ENCODE data around the gene TENM3.

Gene TENM3

DNA sequence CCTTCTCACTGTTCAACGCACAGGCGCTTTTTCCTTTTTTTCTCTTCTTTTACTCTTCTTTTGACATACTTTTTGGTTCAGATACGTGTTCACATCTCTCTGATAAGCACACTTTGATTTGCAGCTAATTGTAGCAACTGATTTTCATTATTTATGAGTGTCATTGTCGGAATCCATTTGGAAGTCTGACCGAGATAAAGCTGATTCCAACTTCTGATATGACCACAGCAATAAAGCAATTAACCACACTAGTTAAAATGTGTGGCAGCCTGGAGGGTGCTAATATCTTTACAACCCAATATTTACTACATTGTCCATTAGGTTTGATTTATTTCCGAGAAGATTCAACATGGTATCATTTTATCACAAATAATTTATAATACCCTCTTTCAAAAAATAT lies 101.8 kb downstream of the TENM3 start:
- TF ChIP-seq, protein P1, sequence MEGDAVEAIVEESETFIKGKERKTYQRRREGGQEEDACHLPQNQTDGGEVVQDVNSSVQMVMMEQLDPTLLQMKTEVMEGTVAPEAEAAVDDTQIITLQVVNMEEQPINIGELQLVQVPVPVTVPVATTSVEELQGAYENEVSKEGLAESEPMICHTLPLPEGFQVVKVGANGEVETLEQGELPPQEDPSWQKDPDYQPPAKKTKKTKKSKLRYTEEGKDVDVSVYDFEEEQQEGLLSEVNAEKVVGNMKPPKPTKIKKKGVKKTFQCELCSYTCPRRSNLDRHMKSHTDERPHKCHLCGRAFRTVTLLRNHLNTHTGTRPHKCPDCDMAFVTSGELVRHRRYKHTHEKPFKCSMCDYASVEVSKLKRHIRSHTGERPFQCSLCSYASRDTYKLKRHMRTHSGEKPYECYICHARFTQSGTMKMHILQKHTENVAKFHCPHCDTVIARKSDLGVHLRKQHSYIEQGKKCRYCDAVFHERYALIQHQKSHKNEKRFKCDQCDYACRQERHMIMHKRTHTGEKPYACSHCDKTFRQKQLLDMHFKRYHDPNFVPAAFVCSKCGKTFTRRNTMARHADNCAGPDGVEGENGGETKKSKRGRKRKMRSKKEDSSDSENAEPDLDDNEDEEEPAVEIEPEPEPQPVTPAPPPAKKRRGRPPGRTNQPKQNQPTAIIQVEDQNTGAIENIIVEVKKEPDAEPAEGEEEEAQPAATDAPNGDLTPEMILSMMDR (IDR thresholded peaks at IDR 0.05; ENCODE audit: low read depth, low read length): no peak
- DNase-seq (ENCODE audit: low read depth in 2 of 2): no peak

DNA sequence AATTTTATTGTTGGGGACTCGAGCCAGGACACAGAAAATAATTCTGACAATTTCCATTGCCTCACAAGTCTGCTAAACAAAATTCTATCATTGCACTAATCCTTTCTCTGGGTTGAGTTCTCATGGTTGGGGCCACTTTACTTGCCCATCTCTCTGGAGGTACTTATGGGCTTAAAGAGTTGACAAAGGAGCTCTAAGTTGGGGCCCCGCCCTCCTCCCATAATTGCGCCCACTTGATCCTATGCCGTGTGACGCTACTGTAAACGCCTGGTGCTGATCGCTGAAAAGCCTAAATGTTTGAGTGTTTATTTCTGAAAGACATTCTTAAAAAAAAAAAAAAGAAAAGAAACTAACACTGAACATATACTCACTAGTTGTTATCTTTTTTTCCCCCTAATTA lies 103.0 kb downstream of the TENM3 start:
- no peak overlapping the region for H3K4me3 ChIP-seq (replicated peaks in 1 of 2; ENCODE audit: low read depth in 2 of 2, low read length in 2 of 2)
- TF ChIP-seq, protein P1 (IDR thresholded peaks at IDR 0.05; ENCODE audit: low read depth, low read length): no peak

More for the DNA sequence above, 101.8 kb downstream of the TENM3 start:
- no peak overlapping the region for H3K4me3 ChIP-seq (replicated peaks in 1 of 2; ENCODE audit: low read depth in 2 of 2, low read length in 2 of 2)

DNA sequence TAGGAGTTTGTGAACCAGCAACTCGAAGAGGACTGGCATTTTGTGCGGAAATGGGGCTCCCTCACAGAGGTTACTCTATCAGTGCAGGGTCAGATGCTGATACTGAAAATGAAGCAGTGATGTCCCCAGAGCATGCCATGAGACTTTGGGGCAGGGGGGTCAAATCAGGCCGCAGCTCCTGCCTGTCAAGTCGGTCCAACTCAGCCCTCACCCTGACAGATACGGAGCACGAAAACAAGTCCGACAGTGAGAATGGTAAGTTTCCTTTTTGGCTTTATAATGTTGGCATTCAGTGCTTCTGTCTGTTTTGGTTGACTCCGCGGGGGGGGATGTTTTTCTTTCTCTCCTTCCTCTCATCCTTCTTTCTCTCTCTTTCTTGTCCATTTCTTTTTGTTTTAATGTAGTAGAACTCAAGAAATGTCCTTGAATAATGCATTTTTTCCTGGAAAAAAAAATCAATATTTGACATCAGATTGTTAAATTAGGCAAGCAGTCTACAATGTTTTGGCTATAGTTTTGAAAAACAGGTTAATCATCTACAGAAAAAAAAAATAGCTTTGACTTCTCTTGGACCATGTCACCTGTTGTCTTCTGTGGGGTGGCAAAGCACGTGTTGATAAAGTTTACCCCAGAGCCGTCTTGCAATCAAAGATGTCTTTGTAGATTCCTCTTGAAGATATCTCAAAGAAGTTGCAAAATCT lies 103.6 kb downstream of the TENM3 start:
- no peak for DNase-seq (ENCODE audit: low read depth in 2 of 2)
- TF ChIP-seq, protein P1 (IDR thresholded peaks at IDR 0.05; ENCODE audit: low read depth, low read length): no peak
- H3K4me3 ChIP-seq (replicated peaks in 1 of 2; ENCODE audit: low read depth in 2 of 2, low read length in 2 of 2): no peak overlapping the region

More for the DNA sequence above, 103.0 kb downstream of the TENM3 start:
- no peak for DNase-seq (ENCODE audit: low read depth in 2 of 2)

DNA sequence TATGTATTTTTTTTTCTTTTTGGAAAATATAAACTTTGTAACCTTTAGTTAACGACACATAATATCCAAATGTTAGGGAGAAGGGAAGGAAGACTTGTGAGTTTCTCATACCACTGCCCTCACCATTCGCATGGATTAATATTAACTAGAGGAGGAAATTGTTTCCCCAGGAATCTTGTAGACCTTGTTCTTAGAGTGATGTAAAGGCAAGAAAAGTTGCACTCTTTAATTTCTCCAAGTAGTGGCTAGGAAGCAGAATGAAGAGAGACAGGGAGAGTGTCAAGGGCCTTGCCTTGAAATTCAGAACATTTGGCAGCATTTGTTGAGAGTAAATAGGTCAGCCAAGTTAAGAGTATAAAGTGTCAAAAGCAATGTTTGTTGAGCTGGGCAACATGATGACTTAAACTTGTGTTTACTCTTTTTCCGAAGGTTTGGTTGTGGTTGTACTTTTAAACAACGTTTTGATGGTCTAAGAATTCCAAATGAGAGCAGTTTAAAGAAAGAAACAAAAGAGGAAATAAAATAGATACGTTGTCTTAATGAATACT lies 105.7 kb downstream of the TENM3 start:
- DNase-seq (ENCODE audit: low read depth in 2 of 2): no peak
- H3K4me3 ChIP-seq (replicated peaks in 1 of 2; ENCODE audit: low read depth in 2 of 2, low read length in 2 of 2): no peak overlapping the region
- TF ChIP-seq, protein P1 (IDR thresholded peaks at IDR 0.05; ENCODE audit: low read depth, low read length): no peak

DNA sequence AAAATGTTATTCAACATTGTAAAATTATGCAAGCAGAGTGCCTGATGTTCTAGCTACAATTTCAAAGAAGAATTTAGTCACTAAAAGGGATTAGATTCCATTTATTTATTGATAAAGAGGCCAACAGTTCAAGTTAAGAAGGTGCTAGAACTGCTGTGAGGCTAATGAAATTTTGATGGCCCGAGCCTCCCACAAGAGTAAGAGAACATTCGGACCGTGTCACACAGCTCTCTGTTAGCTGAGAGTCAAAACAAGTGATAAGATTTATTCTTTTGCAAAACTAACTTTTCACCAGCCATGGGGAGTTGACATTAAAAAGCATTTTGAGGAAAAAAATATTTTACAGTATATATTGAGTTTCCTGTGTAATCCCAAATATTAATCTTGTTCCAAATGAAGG lies 106.8 kb downstream of the TENM3 start:
- H3K4me3 ChIP-seq (replicated peaks in 1 of 2; ENCODE audit: low read depth in 2 of 2, low read length in 2 of 2): no peak overlapping the region
- TF ChIP-seq, protein P1 (IDR thresholded peaks at IDR 0.05; ENCODE audit: low read depth, low read length): no peak
- DNase-seq (ENCODE audit: low read depth in 2 of 2): no peak

DNA sequence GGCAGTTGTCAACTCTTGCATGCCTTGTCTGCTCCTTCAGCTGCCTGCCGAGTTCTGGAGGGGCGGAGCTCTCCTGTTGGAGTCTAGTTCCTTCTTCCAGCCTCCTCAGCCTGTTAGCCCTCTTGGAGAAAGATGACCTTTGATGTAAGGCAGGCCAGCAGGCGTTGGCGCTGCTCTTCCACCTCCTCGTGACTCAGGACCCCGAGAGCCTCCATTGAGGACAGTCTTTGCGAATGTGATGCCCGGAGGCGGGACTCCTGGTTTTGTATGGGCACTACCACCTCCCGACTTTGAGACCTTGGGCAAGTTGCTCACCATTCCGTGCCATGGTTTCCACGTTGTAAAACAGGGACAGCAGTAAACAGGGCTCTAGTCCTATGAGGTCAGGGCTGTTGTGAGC lies 108.3 kb downstream of the TENM3 start:
- TF ChIP-seq, protein P1 (IDR thresholded peaks at IDR 0.05; ENCODE audit: low read depth, low read length): no peak
- DNase-seq (ENCODE audit: low read depth in 2 of 2): no peak
- no peak overlapping the region for H3K4me3 ChIP-seq (replicated peaks in 1 of 2; ENCODE audit: low read depth in 2 of 2, low read length in 2 of 2)
